HG03060 (cell line): ENCODE results near the gene SPATA4.

Experiments used
- ATAC-seq: cut with Tn5 transposase; IDR thresholded peaks from one replicate; pipeline ENCODE4 v1.9.1; 2021; ENCODE audit warnings: low read depth, moderate number of reproducible peaks; ENCODE audit not compliant: unreplicated experiment

Gene SPATA4

DNA sequence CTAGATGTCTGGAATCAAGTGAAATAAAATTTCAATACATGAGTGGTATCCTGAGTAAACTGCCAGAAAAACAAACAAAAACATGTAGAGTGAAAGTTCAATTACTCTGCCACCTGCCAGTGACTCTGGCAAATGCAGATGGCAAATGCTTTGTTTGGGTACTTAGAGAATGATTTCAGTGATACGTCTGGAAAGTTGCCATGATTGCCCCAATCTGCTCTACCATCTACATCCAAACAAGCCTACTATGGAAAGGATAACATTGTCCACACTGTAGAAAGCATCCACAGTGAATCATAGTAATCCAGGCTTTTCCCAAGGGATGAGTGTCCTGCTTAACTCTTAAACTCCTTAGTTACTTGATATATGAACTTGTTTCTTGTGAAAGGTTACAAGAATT, 3.4 kb downstream of the SPATA4 start:
- no peak for ATAC-seq

GRCh38 chr4:176189891-176190795, 5.2 kb downstream of the SPATA4 start:
- no peak for ATAC-seq

GRCh38 chr4:176188654-176189053, 6.7 kb downstream of the SPATA4 start:
- ATAC-seq, result no peak

- no peak for ATAC-seq
Measured at GRCh38 chr4:176187624-176188023, 7.8 kb downstream of the SPATA4 start.

DNA sequence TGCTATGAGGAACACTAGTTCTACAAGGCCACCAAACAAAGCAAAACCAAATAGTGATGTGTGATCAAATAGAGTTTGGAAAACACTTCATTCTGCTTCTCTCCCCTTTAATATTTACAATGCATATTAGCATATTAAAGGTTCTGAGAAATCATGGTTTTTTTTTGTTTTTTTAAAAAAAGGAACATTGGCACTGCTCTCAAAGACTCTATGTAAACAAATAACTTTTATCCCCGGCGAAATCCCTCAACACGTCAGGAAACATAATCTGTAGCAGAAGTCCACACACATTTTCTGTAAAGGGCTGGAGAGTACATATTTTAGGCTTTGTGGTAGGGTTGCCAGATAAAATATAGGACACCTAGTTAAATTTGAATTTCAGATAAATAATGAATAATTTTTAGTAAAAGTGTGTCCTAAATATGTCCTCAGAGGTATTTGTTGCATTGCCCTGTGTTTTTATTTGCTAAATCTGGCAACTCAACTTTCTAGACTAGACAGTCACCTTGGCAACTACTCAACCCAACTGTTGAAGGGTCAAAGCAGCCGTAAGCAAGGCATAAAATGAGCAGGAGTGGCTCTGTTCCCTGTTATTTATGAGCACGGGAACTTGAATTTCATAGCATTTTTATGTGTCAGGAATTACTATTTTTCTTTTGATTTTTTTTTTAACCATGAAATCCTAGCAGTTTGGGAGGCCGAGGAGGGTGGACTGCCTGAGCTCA, 8.6 kb downstream of the SPATA4 start:
- ATAC-seq, result no peak

DNA sequence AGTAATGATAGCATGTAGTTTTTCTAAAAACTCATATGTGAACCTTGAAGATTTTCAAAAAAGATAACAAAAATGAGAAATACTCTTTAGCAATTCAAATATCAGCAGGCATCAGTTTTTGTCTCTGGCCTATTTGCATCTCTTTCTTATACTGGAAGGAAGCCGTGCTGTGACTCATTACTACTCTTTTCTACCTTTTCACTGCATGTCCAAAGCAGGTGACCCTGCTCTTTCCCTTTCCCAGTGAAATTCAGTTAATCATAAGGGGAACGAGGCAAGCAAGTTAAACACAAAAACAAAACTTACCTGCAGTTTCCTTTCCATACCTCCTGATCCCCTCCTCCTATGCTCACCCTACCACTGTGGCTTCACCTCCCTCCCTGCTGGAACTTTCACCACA, 9.3 kb downstream of the SPATA4 start:
- ATAC-seq, result no peak

GRCh38 chr4:176185051-176185450, 10.3 kb downstream of the SPATA4 start:
- no peak for ATAC-seq

GRCh38 chr4:176163041-176163440, 32.3 kb downstream of the SPATA4 start:
- ATAC-seq, result no peak

GRCh38 chr4:176156656-176157055, 38.7 kb downstream of the SPATA4 start:
- no peak for ATAC-seq

GRCh38 chr4:176153124-176153523, 42.3 kb downstream of the SPATA4 start:
- no peak for ATAC-seq

GRCh38 chr4:176150704-176151103, 44.7 kb downstream of the SPATA4 start:
- ATAC-seq, result peak; percentile 15

GRCh38 chr4:176150356-176150682, 45.1 kb downstream of the SPATA4 start:
- ATAC-seq, result peak; percentile 51

DNA sequence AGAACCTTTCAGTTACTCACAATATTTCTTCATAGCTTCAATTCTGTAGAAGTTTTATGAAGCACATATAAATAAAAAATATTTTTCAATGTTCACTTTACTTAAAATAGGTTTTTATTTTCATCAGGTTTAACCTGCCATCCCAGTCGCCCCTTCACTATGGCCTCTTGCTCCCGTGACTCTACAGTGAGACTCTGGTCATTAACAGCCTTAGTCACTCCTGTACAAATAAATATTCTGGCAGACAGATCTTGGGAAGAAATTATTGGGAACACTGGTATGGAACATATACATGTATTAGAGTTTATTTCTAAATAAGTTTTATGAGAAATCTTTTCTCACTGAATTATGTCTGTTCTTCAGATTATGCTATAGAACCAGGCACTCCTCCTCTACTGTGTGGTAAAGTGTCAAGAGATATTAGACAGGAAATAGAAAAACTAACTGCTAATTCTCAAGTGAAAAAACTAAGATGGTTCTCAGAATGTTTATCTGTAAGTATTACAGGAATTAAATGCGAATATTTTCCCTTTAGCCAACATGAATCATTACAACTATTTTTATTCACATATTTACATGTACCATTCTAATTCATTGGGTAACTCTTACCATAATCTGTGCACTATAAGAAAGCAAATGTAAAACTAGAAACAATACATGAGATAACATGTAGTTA, 45.6 kb downstream of the SPATA4 start:
- ATAC-seq, result no peak

DNA sequence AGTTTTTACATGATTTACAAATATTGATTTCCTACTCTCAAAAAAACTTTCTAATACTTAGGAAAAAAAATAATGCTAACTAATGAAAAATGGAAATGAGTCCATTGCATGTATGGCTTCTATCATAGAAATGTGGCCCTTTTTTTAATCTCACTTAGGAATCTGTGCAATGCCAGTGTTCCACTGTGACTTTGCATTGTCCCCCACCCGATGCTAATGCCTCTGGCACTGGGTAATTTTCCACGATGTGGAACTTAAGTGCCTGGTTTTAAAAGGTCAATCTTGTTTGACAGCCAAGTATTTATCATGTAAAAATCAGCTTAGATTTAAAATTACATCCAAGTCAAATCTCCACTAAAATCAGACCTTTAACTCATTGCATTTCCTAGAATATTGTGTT, 53.1 kb downstream of the SPATA4 start:
- ATAC-seq, result no peak

DNA sequence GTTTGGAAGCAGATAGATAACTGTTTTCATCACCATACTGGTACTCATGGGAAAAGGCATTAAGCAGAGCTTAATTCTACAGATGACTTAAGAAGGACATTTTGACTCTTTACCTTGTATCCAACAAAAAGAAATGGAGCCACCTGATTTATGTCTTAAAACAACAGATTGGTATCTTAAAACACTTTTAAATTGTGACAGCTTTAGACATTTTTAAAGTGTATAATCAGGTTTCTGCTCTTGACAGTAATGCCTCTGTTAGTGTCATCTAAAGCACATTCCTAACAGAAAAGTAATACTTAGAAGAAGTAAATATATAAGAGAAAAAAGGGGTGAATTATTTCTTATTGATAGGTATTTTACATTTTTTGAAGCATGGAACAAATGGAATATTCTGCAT, 55.9 kb downstream of the SPATA4 start:
- ATAC-seq, result no peak

GRCh38 chr4:176137631-176138030, 57.8 kb downstream of the SPATA4 start:
- ATAC-seq, result no peak

- ATAC-seq, result no peak
Measured at GRCh38 chr4:176134670-176135069, 60.7 kb downstream of the SPATA4 start.
